ENCODE results near the gene TCF4.

The TCF4 gene

GRCh38 chr18:55345103-55345950 is 242.7 kb downstream of the TCF4 start:
- no peak for TF ChIP-seq CTCF (IDR thresholded peaks at IDR 0.05)

GRCh38 chr18:55343396-55344073 is 244.5 kb downstream of the TCF4 start:
- TF ChIP-seq CTCF (IDR thresholded peaks at IDR 0.05): peak; percentile 45

- TF ChIP-seq CTCF (IDR thresholded peaks at IDR 0.05): no peak
These were observed 247.0 kb downstream of the TCF4 start for GRCh38 chr18:55340998-55341397.

- TF ChIP-seq CTCF (IDR thresholded peaks at IDR 0.05): no peak
These were observed 248.0 kb downstream of the TCF4 start for GRCh38 chr18:55339990-55340389.

- TF ChIP-seq CTCF (IDR thresholded peaks at IDR 0.05): no peak
These were observed 248.9 kb downstream of the TCF4 start for GRCh38 chr18:55338978-55339650.

- no peak for TF ChIP-seq CTCF (IDR thresholded peaks at IDR 0.05)
These were observed 250.0 kb downstream of the TCF4 start for GRCh38 chr18:55337908-55338521.

GRCh38 chr18:55337138-55337537 is 250.9 kb downstream of the TCF4 start:
- TF ChIP-seq CTCF (IDR thresholded peaks at IDR 0.05): no peak

Measured in LNCAP (cell line).